ENCODE data around the gene FAR2.
"Not testable (repeated sequence)": the region's sequence is repeated elsewhere in the genome, so short reads cannot be mapped to it uniquely, and the experiment has no call there.

DNA sequence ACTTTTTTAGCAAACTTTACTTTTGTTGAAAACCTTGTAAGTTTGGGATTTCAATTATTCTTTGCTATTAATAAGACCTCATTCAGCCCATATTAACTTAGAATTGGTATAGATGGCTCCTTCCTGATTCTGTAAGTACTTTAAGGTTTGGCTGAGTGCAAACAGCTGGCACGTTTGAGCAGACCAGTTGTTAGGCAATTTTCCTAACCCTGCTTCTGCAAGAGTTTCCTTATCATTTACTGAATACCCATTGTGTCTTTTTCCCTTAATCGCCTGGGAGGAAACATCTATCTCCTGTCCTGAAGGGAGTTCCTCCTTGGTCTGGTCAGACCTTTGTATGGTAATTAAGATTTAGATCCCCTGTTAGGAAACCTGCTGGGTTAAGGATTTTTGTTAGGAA lies 20.9 kb downstream of the FAR2 start:
- TF ChIP-seq TAF1 (conservative IDR thresholded peaks at IDR 0.05); RAD21 (IDR thresholded peaks at IDR 0.05); JUND (IDR thresholded peaks at IDR 0.05); RXRA (IDR thresholded peaks at IDR 0.05): not testable (repeated sequence)
- TF ChIP-seq, protein P1, sequence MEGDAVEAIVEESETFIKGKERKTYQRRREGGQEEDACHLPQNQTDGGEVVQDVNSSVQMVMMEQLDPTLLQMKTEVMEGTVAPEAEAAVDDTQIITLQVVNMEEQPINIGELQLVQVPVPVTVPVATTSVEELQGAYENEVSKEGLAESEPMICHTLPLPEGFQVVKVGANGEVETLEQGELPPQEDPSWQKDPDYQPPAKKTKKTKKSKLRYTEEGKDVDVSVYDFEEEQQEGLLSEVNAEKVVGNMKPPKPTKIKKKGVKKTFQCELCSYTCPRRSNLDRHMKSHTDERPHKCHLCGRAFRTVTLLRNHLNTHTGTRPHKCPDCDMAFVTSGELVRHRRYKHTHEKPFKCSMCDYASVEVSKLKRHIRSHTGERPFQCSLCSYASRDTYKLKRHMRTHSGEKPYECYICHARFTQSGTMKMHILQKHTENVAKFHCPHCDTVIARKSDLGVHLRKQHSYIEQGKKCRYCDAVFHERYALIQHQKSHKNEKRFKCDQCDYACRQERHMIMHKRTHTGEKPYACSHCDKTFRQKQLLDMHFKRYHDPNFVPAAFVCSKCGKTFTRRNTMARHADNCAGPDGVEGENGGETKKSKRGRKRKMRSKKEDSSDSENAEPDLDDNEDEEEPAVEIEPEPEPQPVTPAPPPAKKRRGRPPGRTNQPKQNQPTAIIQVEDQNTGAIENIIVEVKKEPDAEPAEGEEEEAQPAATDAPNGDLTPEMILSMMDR (IDR thresholded peaks at IDR 0.05; ENCODE audit: low read depth, low read length, missing input control) = not testable (repeated sequence)
- TF ChIP-seq, protein P2, sequence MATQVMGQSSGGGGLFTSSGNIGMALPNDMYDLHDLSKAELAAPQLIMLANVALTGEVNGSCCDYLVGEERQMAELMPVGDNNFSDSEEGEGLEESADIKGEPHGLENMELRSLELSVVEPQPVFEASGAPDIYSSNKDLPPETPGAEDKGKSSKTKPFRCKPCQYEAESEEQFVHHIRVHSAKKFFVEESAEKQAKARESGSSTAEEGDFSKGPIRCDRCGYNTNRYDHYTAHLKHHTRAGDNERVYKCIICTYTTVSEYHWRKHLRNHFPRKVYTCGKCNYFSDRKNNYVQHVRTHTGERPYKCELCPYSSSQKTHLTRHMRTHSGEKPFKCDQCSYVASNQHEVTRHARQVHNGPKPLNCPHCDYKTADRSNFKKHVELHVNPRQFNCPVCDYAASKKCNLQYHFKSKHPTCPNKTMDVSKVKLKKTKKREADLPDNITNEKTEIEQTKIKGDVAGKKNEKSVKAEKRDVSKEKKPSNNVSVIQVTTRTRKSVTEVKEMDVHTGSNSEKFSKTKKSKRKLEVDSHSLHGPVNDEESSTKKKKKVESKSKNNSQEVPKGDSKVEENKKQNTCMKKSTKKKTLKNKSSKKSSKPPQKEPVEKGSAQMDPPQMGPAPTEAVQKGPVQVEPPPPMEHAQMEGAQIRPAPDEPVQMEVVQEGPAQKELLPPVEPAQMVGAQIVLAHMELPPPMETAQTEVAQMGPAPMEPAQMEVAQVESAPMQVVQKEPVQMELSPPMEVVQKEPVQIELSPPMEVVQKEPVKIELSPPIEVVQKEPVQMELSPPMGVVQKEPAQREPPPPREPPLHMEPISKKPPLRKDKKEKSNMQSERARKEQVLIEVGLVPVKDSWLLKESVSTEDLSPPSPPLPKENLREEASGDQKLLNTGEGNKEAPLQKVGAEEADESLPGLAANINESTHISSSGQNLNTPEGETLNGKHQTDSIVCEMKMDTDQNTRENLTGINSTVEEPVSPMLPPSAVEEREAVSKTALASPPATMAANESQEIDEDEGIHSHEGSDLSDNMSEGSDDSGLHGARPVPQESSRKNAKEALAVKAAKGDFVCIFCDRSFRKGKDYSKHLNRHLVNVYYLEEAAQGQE (IDR thresholded peaks at IDR 0.05) = not testable (repeated sequence)
- TF ChIP-seq, protein P3, sequence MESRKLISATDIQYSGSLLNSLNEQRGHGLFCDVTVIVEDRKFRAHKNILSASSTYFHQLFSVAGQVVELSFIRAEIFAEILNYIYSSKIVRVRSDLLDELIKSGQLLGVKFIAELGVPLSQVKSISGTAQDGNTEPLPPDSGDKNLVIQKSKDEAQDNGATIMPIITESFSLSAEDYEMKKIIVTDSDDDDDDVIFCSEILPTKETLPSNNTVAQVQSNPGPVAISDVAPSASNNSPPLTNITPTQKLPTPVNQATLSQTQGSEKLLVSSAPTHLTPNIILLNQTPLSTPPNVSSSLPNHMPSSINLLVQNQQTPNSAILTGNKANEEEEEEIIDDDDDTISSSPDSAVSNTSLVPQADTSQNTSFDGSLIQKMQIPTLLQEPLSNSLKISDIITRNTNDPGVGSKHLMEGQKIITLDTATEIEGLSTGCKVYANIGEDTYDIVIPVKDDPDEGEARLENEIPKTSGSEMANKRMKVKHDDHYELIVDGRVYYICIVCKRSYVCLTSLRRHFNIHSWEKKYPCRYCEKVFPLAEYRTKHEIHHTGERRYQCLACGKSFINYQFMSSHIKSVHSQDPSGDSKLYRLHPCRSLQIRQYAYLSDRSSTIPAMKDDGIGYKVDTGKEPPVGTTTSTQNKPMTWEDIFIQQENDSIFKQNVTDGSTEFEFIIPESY (IDR thresholded peaks at IDR 0.05) = not testable (repeated sequence)
- TF ChIP-seq, protein P4, sequence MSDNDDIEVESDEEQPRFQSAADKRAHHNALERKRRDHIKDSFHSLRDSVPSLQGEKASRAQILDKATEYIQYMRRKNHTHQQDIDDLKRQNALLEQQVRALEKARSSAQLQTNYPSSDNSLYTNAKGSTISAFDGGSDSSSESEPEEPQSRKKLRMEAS (IDR thresholded peaks at IDR 0.05) = not testable (repeated sequence)
- TF ChIP-seq, protein P5, sequence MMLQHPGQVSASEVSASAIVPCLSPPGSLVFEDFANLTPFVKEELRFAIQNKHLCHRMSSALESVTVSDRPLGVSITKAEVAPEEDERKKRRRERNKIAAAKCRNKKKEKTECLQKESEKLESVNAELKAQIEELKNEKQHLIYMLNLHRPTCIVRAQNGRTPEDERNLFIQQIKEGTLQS (IDR thresholded peaks at IDR 0.05) = not testable (repeated sequence)
